WTC11 (cell line): ENCODE results near the gene IL20.

Source experiments
- CBFB ChIP-seq: sonication (generic); formaldehyde crosslinking; IDR thresholded peaks from 2 replicates; pipeline ENCODE4 v1.8.1; 2022; ENCODE audit warnings: mild to moderate bottlenecking, low read depth, missing genetic modification reagents
- CREB1 ChIP-seq: sonication (generic); formaldehyde crosslinking; IDR thresholded peaks from 2 replicates; pipeline ENCODE4 v1.8.0; 2023; ENCODE audit warnings: mild to moderate bottlenecking, missing genetic modification reagents
- ESRRA ChIP-seq: sonication (generic); formaldehyde crosslinking; IDR thresholded peaks from 2 replicates; pipeline ENCODE4 v1.8.1; 2022; ENCODE audit warnings: mild to moderate bottlenecking, missing genetic modification reagents, borderline replicate concordance
- IRF2 ChIP-seq: sonication (generic); formaldehyde crosslinking; IDR thresholded peaks from 2 replicates; pipeline ENCODE4 v1.8.0; 2022; ENCODE audit warnings: low read depth, missing genetic modification reagents, borderline replicate concordance
- KAT7 ChIP-seq: sonication (generic); formaldehyde crosslinking; IDR thresholded peaks from 2 replicates; pipeline ENCODE4 v1.8.1; 2023; ENCODE audit warnings: missing genetic modification reagents, mild to moderate bottlenecking, borderline replicate concordance
- NR2C2 ChIP-seq: sonication (generic); formaldehyde crosslinking; IDR thresholded peaks from 2 replicates; pipeline ENCODE4 v1.8.0; 2022; ENCODE audit warnings: mild to moderate bottlenecking, missing genetic modification reagents
- ZNF232 ChIP-seq: sonication (generic); formaldehyde crosslinking; IDR thresholded peaks from 2 replicates; pipeline ENCODE4 v1.8.0; 2022; ENCODE audit warnings: mild to moderate bottlenecking, missing genetic modification reagents
- ZNF671 ChIP-seq: fragments of 250-450 bp; sonication (Bioruptor Pico); IDR thresholded peaks from 2 replicates; pipeline ENCODE4 v1.8.0; 2021; ENCODE audit warnings: mild to moderate bottlenecking
- TF ChIP-seq, protein P1 (sequence below): fragments of 200-600 bp; IDR thresholded peaks from 2 replicates; pipeline ENCODE4 v1.8.0; 2022; ENCODE audit warnings: antibody characterized with exemption
- TF ChIP-seq, protein P2 (sequence below): sonication (generic); formaldehyde crosslinking; IDR thresholded peaks from 2 replicates; pipeline ENCODE4 v1.8.1; 2022; ENCODE audit warnings: missing genetic modification reagents, borderline replicate concordance
- TF ChIP-seq, protein P3 (sequence below): sonication (generic); formaldehyde crosslinking; IDR thresholded peaks from 2 replicates; pipeline ENCODE4 v1.8.1; 2022; ENCODE audit warnings: low read depth, mild to moderate bottlenecking, moderate library complexity, missing genetic modification reagents, borderline replicate concordance

DNA sequence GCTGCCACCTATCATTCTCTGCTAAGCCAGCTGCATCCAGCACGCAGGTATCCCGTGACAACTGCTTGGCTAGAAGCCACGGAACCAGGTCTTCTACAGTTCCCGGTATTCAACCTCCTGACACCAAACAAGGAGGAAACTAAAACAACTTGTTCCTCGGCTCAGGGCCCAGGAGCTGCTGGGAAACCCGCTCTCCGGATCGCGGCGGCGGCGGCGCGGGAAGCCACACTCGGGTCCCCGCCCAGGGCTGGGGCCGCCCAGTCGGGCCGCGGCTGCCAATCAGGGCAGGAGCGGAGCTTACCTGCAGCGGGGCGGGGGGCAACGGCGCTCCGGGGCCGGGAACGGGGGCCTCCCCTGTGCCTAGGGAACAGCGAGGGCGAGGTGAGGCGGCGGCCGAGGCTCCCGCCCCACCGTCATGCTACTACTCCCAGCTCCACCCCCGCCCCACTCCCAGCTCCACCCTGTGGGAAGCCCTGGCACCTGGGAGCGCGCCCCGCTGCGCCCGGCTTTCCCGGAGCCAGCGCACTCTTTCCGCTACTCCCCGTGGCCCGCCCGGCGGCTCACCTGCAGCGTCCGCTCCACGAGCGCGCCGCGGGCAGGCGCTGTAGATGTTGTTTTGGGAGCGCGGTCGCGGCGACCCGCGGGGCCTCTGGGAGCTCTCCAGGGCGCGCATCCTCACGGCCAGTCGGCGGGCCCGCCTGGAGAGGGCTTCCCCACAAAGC, 43.9 kb downstream of the IL20 start:
- TF ChIP-seq, protein P1, sequence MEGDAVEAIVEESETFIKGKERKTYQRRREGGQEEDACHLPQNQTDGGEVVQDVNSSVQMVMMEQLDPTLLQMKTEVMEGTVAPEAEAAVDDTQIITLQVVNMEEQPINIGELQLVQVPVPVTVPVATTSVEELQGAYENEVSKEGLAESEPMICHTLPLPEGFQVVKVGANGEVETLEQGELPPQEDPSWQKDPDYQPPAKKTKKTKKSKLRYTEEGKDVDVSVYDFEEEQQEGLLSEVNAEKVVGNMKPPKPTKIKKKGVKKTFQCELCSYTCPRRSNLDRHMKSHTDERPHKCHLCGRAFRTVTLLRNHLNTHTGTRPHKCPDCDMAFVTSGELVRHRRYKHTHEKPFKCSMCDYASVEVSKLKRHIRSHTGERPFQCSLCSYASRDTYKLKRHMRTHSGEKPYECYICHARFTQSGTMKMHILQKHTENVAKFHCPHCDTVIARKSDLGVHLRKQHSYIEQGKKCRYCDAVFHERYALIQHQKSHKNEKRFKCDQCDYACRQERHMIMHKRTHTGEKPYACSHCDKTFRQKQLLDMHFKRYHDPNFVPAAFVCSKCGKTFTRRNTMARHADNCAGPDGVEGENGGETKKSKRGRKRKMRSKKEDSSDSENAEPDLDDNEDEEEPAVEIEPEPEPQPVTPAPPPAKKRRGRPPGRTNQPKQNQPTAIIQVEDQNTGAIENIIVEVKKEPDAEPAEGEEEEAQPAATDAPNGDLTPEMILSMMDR: no peak
- TF ChIP-seq IRF2 (CRISPR knock-in tag): no peak
- no peak for TF ChIP-seq CREB1 (CRISPR knock-in tag)
- 0 out of 2 replicates have a peak, but pooled peaks have one; percentile 37 for TF ChIP-seq ESRRA
- TF ChIP-seq ZNF232 (CRISPR knock-in tag): no peak
- no peak for TF ChIP-seq CBFB (CRISPR knock-in tag)
- TF ChIP-seq, protein P2, sequence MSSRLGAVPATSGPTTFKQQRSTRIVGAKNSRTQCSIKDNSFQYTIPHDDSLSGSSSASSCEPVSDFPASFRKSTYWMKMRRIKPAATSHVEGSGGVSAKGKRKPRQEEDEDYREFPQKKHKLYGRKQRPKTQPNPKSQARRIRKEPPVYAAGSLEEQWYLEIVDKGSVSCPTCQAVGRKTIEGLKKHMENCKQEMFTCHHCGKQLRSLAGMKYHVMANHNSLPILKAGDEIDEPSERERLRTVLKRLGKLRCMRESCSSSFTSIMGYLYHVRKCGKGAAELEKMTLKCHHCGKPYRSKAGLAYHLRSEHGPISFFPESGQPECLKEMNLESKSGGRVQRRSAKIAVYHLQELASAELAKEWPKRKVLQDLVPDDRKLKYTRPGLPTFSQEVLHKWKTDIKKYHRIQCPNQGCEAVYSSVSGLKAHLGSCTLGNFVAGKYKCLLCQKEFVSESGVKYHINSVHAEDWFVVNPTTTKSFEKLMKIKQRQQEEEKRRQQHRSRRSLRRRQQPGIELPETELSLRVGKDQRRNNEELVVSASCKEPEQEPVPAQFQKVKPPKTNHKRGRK: no peak
- TF ChIP-seq NR2C2 (CRISPR knock-in tag): no peak
- TF ChIP-seq, protein P3, sequence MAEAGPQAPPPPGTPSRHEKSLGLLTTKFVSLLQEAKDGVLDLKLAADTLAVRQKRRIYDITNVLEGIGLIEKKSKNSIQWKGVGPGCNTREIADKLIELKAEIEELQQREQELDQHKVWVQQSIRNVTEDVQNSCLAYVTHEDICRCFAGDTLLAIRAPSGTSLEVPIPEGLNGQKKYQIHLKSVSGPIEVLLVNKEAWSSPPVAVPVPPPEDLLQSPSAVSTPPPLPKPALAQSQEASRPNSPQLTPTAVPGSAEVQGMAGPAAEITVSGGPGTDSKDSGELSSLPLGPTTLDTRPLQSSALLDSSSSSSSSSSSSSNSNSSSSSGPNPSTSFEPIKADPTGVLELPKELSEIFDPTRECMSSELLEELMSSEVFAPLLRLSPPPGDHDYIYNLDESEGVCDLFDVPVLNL (CRISPR knock-in tag): no peak
- no peak for TF ChIP-seq KAT7 (CRISPR knock-in tag)
- TF ChIP-seq ZNF671 (CRISPR knock-in tag): no peak
